Stimulated activated CD8-positive, alpha-beta memory T cell treated with anti-CD3 and anti-CD28 coated beads, Interleukin-15, amount 100 ng/mL, for 4 hours (primary cell): ENCODE measurements around the gene MSANTD1.
"Not testable (repeated sequence)": the region's sequence is repeated elsewhere in the genome, so short reads cannot be mapped to it uniquely, and the experiment has no call there.

ENCODE experiments used
- DNase-seq, 2 donors: peaks; one replicate each; pipeline ENCODE4 v3.0.0-alpha.2; 2020; ENCODE audit warnings: low read depth in 2 of 2

Gene MSANTD1

DNA sequence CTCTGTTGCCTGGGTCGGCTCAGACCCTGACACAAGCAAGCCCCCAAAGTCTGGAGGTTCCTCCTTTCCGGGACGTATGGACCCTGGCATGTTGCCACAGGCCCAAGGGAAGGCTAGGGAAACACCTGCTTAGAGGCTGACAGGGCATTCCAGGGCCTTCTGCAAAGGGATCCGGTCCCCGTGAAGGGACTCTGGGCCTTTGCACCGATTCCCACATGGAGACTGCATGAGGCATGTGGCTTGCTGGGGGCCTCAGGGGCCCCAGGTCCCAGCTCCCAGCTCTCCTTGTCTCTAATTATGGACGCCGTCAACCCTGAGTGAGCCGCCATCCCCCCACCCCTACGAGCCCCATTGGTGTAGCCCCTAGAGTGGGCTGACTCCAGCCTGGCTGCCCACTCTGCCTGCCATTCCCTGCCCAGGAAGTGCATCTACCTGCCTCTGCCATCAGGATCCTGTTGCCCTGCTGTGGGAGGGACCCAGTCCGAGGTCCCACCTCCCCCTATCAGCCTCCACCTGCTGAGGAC is 39.7 kb downstream of the MSANTD1 start:
- no peak for DNase-seq

DNA sequence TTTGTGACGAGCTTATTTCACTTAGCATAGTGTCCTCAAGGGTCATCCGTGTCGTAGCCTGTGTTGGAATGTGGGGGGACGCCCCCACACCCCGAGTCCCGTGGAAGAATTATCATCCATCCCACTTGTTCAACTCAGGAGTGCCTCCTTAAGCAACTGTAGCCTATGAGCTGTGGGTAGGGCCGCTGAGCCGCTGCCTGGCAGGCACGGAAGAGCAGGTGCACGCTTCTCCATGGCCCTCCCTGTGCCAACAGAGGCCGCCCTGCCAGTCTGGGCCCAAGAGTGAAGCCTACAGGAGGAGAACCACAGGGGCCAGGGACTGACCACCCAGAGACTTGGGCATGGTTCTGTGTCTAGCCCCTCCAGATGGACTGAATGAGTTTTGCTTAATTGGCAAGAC is 41.5 kb downstream of the MSANTD1 start:
- DNase-seq = no peak

DNA sequence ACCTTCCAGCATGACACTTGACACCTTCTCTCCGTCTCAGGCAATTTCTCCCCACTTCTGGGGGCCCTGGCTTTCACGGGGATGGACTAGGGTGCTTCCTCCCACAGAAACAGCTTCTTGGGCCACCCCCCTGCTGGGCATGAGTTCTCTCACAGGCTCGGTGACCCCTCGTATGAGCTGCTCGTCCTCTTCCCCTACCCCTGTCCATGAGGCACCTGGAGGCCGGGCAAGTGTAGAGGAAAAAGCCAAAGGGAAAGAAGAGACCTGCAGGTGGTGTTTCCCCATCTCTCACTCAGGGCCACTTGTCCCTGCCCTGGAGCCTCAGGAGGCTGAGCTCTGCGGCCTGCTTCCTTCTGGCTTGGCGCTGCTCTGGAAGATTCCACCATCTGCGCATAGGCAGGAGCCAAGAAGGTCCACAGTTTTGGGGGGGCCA is 41.9 kb downstream of the MSANTD1 start:
- no peak for DNase-seq

DNA sequence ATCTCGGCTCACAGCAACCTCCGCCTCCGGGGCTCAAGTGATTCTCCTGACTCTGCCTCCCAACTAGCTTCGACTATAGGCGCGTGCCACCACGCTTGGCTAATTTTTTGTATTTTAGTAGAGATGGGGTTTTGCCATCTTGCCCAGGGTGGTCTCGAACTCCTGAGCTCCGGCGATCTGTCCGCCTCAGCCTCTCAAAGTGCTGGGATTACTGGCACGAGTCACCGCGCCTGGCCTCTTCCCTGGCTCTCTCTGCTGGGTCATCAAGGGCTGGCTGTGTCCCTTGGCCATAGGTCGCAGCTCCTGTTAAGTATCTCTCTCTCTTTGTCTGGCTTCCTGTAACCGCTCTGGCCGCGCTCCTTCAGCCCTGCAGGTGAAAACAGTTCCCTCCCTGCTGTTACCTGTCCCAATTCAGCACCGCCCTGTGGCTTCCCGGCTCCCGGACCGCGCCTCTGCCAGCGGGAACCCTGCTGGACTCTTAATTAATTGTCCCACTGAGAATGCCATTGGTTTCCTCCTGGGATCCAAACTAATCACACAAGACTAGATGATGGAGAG is 42.5 kb downstream of the MSANTD1 start:
- no peak for DNase-seq

DNA sequence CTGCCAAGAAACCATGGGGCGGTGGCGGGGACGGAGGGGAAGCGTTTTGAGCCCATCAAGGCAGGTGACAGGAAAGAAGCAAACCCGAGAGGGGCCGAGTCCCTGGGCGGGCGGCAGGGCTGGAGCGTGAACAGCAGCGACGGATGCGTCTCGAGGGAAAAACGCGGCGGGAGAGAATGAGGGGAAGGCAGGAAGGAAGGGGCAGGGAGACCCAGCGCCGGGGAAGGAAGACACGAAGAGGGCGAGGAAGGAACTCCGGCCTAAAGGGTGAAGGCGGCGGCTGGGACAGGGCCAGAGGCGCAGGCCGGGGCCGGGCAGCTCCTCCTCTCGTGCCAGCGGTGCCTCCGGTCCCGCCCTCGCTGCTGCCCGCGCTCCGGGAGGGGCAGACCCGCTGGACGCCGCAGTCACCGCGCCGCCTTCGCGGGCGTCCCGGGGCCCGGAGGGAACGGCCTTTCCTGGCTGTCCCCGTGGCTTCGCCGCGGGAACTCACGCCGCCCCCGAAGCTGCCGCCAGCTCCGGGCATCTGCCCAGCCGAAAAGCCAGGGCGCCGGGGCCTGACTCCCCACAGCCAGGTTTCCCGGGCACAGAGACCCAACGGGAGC is 43.1 kb downstream of the MSANTD1 start:
- no peak for DNase-seq

DNA sequence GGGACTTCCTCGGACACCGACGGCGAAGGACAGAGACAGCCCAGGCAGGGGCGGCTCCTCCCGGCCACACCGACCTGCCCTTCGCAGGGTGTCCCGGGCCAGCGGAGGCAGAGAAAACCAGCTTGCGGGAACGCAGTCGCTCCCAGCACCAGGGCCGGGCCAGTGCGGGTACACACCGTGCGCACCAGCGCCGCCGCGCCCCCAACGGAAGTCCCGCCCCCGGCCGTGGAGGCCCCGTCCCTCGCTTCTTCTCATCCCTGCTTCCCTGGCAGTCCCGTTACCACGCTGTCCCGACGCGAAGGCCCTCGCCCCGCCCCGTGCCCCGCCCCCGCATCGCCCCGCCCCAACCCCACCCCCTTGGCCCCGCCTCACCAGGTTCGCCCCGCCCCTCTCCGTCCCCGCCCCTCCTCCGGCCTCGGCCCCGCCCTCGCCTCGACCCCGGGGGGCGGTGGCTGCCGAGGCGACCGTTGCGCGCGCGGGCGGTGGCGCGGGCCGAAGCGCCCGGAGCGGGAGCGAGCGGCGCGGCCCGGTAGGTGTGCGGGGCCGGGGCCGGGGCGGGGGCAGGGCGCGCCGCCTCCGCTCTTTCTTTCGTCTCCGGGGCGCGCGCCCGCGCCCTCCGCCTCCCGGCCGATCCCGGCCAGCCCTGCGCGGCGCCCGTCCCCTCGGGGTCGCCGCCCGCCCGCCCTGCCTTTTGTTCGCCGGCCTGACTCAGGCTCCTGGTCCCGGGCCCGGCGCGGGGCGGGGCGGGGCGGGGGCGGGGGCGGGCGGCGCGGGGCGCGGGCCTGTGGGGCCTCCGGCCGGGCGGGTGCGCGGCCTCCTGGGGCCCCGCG is 43.8 kb downstream of the MSANTD1 start, which contains the start of gene RGS12:
Gene RGS12 (plus strand): TSS at position 451 of the 830 bp plus-strand sequence. CDS start 23,150 bp downstream, outside the sequence.
- peak; percentile 68 to 72 for DNase-seq

DNA sequence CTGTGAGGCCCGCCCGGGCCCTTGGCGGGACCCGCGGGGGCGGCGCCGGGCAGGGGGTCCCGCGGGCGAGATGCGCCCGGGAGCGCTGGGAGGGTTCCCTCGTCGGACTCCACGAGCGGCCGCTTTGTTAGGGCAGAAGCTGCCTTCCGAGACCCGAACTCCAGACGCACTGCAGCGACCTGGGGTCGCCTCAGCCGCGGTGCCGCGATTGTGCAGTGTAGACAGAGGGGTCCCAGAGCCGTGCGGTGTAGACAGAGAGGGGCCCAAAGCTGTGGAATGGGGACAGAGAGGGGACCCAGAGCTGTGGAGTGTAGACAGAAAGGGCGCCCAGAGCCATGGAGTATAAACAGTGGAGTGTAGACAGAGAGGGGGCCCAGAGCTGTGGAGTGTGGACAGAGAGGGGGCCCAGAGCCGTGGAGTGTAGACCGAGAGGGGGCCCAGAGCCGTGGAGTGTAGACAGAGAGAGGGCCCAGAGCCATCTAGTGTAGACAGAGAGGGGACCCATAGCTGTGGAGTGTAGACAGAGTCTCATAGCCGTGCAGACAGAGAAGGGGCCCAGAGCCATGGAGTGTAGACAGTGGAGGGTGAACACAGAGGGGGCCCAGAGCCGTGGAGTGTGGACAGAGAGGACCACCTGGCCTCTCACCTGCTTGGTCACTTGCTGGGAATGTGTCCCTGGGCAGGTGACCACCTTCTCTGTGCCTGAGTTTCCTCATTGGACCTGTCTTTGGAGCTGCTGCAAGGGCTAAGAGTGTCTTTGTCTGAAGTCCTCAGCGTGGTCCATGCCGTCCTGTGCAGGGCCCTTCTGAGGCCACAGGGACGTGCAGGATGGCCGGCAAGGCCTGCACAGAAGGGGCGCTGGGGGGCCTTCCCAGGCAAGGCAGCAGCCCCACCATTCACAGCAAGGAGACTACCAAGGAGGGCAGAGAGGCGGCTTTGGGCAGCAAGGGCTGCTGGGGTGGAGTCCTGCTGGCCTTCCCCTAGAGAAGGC is 44.7 kb downstream of the MSANTD1 start:
- no peak for DNase-seq

DNA sequence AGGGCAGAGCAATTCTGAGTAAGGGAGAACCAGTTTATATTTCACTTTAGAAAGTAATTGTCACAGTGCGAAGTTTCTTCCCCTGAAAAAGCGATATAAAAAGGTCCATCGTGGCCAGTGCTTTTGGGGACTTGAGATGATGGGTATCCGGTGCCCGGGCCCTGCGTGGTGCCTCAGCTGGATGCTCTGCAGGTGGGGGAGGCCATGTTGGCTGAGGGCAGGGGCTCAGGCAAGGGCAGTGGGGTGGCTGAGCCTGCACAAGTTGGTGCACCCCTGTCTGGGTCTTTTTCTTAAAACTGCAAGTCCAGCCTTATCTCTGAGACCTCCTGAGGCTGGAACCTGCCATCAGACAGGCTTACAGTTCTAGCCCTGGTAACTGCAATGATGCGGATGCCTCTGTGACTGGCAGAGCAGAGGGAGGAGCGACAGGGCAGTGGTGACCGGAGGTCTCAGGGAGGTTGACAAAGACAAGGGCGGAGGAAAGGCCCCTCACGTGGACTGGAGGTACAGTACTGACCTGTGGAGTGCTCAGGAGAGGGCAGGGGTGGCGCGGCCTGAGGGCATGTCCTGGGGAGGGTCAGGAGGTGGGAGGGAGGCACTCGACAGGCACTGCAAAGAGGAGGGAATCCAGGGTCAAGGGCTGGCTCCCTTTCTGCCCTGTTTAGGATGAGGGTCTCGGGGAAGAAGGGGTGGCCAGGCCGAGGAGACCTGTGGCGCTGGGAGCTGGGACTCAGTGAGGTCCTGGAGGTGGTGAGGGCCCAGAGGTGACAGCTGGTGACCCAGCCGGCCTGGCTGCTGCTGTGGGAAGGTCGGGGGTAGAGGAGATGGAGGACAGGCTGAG is 45.7 kb downstream of the MSANTD1 start:
- no peak for DNase-seq

DNA sequence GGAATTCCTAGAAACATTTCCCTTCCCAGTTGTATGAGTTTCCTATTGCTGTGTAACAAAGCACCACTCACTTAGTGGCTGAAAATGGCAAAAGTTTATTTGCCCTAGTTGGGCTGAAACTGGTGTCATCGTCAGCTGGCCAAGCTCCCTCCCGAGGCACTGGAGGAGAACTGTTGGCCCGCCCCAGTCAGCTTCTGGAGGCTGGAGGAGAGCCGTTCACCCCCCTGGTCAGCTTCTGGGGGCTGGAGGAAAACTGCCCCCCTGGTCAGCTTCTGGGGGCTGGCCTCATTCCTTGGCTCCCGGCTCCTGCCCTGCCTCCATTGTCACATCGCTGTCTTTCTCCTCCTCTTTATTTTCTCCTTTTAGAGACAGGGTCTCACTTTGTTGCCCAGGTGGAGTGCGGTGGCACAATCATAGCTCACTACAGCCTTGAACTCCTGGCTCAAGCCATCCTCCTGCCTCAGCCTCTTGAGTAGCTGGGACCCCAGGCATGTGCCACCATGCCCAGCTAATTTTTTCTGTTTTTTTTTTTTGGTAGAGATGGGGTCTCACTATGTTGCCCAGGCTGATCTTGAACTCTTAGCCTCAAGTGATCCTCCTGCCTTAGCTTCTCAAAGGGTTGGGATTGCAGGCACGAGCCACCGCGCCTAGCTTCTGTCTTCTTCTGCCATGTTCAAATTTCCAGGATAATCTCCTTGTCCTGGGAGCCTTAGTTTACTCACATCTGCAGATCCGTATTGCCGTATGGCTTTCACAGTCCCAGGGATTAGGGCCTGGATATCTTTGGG is 47.1 kb downstream of the MSANTD1 start:
- DNase-seq = no peak

DNA sequence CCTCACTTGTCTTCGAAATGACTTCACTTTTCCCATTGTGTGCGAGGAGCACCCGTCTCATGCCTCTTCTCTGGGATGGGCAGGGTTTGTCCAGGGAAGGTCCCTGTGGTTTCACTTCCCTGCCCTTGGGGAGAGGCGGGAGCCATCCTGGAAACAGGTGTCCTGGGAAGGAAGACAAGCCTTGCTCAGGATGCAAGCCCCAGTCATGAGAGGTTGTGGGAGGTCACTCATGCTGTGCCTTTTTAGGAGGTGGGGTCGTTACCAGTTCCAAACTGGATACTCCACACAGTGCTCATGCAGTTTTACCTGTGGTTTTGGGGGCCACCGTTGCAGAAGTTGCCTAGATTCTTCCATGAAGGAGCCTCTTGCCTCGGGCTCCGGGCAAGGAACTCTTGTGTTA is 47.7 kb downstream of the MSANTD1 start:
- no peak for DNase-seq

DNA sequence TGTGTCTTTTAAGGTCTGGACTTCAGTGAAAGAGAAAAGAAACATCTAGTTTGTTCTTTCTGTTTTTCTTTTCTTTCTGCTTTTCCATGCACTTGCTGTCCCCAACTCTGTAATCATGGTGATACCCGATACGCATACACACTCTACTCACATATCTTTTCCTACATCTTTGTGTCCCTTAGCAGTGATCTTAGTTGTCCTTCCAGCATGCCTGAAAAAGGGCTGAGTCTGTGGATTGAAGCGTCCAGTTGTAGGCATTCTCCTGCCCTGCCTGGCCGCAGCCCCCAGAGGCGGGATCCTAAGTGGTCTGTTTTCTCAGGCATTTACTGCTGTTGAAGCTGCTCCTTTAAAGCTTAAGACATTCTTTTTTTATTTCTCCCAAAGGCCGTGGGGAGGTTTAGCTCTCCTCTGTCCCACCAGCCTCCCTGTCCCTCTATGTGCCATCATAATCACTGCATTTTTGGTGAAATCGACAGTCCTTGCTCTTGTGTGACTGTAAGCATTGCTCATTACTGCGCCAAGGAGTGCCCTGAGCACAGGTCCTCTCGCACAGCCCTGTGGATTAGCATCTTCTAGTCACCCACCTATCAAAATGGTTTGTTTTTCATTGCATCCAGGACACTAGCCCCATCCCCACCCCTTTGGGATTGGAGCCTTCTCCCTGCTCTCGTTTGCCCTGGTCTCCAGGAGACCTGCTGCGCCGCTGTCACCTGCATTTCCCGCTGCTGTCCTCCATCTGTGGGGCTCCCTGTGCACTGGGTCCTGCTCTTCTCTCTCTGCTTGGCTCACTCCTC is 48.3 kb downstream of the MSANTD1 start:
- DNase-seq = no peak

DNA sequence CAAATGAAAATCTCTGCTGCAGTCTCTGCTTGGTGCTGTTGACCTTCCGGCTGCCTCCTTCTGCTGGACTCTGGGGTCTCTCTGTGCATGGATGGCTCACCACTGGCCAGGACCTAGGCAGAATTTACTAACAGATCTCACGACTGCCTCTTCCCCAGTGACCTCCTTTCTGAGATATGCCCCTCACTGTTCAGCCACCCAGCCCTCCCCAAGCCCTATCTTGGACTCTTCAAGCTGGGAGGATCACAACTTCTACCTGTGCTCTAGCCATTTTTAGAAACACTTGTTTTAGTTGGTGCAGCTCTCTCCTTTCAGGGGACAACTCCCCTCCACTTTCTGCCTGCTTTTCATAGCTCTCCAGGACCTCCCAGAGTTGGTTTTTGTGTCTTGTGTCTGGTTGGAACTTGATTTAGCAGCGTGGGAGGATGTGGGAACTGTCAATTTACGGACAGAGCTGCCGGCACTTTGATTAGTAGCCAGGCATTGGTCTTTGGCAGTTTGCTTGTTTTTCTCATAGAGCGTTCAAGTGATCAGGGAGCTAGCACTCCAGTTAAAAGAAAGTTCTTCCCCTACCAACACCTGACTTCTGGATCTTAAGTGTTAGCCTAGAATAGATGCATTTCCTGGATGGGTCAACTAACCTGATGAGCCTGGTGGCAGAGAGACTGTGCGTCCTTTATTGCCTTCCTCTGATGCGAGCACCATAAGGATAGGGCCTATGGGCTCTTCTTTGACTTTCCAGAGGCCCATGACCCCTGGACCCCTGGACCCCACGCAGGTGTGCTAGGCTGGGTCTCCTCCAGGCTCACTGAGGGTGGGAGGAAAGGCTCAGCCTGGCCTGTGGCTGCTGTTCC is 50.4 kb downstream of the MSANTD1 start:
- DNase-seq = no peak

DNA sequence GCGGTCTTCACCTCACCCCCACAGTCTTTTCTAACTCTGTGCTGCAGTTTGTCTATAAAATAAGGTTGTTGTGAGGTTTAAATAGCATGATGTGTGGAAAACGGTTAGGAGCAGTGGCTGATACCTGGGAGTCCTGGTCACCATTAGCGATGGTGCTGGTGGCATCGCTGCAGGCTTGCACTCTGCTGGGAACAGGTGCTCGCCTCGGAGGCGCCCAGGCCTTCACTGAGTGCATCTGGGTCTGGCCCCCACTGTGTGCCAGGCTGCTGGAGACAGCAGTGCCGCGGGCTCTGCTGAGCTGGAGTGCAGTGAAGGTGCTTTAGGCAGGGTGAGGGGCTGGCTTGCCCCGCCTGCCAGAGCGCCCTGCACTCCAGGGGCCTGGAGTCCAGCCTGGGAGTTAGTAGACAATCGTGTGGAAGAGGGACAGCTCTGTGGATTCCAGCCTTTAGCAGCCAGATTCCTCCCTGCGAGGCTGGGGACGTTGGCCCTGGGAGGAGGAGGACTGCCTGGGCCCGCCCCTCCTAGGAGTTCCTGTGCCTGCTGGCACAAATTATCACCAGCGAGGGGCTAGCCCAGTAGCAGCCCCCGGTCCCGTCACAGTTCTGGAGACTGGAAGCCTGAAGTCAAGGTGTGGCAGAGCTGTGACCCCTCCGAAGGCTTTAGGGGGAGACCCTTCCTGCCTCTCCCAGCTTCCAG is 51.2 kb downstream of the MSANTD1 start:
- no peak for DNase-seq

DNA sequence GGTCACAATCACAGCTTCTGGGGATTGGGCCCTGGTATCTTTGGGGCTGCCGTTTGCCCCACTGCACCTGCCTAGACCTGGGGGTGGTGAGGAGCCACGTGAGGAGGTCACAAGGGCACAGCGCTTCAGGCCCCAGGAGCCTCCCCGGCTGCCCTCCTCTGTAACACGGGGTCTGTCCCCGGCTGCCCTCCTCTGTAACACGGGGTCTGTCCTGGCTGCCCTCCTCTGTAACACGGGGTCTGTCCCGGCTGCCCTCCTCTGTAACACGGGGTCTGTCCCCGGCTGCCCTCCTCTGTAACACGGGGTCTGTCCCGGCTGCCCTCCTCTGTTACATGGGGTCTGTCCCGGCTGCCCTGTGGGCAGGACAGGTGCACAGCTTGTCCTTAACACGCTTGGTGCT is 51.9 kb downstream of the MSANTD1 start:
- DNase-seq = not testable (repeated sequence)

DNA sequence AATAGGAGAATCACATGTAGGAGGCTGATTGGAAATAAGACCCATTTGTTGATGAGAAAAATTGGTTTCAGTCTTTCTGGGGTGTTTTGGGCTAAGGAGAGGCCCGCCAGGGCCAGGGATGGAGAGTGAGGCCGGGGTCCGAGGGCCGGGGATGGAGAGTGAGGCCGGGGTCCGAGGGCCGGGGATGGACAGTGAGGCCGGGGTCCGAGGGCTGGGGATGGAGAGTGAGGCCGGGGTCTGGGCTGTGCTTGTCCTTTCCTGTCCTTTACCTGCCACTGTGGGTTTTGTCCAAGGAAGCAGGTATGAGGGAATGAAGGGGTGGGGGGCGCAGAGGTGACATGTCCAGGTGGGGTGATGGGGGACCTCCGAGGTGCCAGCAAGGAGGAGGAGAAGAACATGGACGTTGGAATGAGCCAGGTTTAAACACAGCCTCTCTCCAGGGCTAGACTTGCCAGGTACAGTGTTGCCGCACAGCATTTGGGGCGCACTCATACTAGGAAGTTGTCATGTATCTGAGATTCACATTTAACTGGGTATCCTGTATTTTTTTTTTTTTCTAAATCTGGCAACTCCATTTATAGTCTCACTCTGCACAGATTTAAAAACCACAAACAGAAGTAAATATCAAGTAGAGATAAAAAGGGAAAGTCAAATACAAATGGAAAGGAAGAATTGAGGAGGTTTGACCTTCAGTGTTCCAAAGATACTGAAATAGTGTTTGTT is 52.7 kb downstream of the MSANTD1 start:
- DNase-seq = no peak

DNA sequence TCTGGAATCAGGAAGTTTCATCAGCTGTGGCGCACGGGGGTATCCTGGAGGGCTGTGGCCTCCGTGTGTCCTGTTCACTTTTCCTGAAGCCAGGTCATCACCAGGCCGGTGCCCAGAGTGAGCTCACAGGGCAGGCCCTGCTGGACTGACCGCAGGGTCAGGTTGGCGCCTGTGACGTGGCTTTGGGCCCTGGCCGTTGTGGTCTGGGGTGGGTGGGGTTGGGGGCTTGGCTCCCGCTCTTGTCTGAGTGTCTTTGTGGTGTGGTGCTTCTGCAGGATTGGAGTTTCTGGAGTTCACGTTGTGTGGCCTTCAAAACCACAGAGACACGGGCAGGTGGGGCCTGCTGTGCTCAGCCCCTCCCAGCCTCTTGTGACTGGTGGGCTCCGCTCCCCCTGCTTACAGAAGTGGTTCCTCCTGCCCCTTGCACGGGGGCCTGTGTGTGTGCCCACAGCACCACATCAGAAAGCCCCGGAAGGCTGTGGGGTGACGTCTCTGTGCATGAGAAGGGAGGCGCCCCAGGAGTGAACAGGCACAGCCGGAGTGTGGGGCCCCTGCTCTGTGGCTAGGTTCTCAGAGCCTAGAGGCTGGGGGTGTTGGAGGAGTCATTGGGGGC is 53.3 kb downstream of the MSANTD1 start:
- DNase-seq = peak; percentile 47 to 59
